HepG2 (cell line): ENCODE results near the gene VEZF1. TPM values are rescaled to one million over a fixed set of nuclear protein-coding genes. Genes with fewer than 3 reads are reported as not detected.

Source experiments
- SCMH1 ChIP-seq: sonication (generic); formaldehyde crosslinking; IDR thresholded peaks from 2 replicates; pipeline ENCODE4 v1.9.0; 2021; ENCODE audit warnings: missing genetic modification reagents, mild to moderate bottlenecking, borderline replicate concordance
- SIX4 ChIP-seq: sonication (generic); formaldehyde crosslinking; IDR thresholded peaks from 2 replicates; pipeline ENCODE4 v1.4.0; 2020; ENCODE audit warnings: missing genetic modification reagents
- ZBTB25 ChIP-seq: IDR thresholded peaks from 2 replicates; pipeline ENCODE4 v1.6.1; 2018; ENCODE audit warnings: missing genetic modification reagents
- ZBTB49 ChIP-seq: sonication (generic); formaldehyde crosslinking; IDR thresholded peaks from 2 replicates; pipeline ENCODE4 v1.4.0; 2020; ENCODE audit warnings: missing genetic modification reagents, borderline replicate concordance
- ZSCAN30 ChIP-seq: sonication (generic); formaldehyde crosslinking; IDR thresholded peaks from 2 replicates; pipeline ENCODE4 v1.5.0; 2020; ENCODE audit warnings: mild to moderate bottlenecking, missing genetic modification reagents
- polyA plus RNA-seq, 8 experiments: library from polyadenylated mRNA; depleted of rRNA in 3 of 8; stranded (reverse) in 7 of 8; unstranded in 1 of 8; fragments of >200 nt; fragmentation: Illumina TruSeq in 4 of 8; extraction: Trizol in 4 of 8; gene quantifications; 2 replicates each; pipeline versions ENCODE4 v1.2.1 to v1.2.3, GENCODE V29; 2011 to 2016; ENCODE audit warnings: low read depth in 4 of 8, missing spikeins in 1 of 8, mixed read lengths in 1 of 8; ENCODE audit not compliant: insufficient read depth in 1 of 8
- total RNA-seq, 5 experiments: library from RNA; depleted of rRNA; stranded (reverse); fragments of >200 nt; fragmentation: Illumina TruSeq; extraction: Trizol; gene quantifications; 2 replicates each; pipeline ENCODE4 v1.2.3, GENCODE V29; 2016; ENCODE audit warnings: low read depth in 1 of 5
- TF ChIP-seq, protein P1 (sequence below): sonication (generic); formaldehyde crosslinking; IDR thresholded peaks from 2 replicates; pipeline ENCODE4 v1.4.0; 2020; ENCODE audit warnings: missing genetic modification reagents, borderline replicate concordance
- TF ChIP-seq, protein P2 (sequence below): sonication (generic); formaldehyde crosslinking; IDR thresholded peaks from 2 replicates; pipeline ENCODE4 v1.4.0; 2020; ENCODE audit warnings: mild to moderate bottlenecking, missing genetic modification reagents
- TF ChIP-seq, protein P3 (sequence below): sonication (generic); formaldehyde crosslinking; IDR thresholded peaks from 2 replicates; pipeline ENCODE4 v1.4.0; 2020; ENCODE audit warnings: missing genetic modification reagents

The VEZF1 gene
- total and polyA plus RNA-seq, 2 of the 13 experiments (the other 11 are each of a cell fraction or from before 2014, with no cell fraction given), result 45.9 to 49.7 TPM

DNA sequence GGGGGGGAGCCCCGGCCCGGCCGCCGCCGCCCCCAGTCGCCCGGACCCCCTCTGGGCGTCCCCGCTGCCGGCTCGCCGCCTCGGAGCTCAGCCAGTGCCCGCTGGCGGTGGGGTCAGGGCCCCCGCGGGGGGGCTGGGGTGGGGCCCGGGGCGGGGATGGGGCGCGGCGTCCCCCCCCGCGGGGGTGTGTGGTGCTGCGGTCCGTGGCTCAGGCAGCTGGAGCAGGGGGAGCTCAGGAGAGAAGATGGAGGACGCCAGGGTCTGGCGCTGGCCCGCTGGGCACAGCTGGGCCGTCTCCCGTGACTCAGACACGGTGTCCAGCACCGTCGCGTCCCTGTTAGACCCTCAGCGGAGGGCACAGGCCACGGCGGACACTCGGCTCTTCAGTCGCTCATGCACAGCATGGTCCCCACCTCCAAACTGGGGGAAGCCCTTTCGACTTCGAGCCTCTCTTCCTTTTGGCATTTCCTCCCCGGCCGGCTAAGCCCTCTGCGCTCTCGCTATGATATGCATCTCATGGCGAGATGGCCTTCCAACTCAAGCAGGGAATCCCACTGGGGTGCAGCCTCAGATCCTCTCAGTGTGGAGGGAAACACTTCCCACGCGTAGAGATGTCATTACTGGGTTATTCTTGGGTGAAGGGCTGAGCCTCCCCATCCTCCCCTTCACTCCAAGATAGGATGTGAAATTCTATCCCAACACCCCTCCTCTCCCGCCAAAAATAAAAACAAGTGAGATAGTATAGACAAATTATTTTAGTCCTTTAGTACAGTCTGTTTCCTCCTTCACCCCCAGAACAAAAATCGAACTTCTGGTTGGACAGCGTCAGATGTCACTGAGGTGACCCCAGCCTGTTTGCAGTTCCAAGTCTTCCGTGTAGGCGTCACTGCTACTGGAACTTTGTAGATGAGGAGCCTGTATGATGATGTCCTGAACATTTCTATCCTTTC, 522 bp upstream of the VEZF1 start (continued):
- TF ChIP-seq ZBTB25 (no peak; the same call in none of the 2 replicates), SIX4 (CRISPR knock-in tag) (no peak), SCMH1 (CRISPR knock-in tag) (no peak), ZBTB49 (no peak), ZSCAN30 (CRISPR knock-in tag) (no peak)
- TF ChIP-seq, protein P1, sequence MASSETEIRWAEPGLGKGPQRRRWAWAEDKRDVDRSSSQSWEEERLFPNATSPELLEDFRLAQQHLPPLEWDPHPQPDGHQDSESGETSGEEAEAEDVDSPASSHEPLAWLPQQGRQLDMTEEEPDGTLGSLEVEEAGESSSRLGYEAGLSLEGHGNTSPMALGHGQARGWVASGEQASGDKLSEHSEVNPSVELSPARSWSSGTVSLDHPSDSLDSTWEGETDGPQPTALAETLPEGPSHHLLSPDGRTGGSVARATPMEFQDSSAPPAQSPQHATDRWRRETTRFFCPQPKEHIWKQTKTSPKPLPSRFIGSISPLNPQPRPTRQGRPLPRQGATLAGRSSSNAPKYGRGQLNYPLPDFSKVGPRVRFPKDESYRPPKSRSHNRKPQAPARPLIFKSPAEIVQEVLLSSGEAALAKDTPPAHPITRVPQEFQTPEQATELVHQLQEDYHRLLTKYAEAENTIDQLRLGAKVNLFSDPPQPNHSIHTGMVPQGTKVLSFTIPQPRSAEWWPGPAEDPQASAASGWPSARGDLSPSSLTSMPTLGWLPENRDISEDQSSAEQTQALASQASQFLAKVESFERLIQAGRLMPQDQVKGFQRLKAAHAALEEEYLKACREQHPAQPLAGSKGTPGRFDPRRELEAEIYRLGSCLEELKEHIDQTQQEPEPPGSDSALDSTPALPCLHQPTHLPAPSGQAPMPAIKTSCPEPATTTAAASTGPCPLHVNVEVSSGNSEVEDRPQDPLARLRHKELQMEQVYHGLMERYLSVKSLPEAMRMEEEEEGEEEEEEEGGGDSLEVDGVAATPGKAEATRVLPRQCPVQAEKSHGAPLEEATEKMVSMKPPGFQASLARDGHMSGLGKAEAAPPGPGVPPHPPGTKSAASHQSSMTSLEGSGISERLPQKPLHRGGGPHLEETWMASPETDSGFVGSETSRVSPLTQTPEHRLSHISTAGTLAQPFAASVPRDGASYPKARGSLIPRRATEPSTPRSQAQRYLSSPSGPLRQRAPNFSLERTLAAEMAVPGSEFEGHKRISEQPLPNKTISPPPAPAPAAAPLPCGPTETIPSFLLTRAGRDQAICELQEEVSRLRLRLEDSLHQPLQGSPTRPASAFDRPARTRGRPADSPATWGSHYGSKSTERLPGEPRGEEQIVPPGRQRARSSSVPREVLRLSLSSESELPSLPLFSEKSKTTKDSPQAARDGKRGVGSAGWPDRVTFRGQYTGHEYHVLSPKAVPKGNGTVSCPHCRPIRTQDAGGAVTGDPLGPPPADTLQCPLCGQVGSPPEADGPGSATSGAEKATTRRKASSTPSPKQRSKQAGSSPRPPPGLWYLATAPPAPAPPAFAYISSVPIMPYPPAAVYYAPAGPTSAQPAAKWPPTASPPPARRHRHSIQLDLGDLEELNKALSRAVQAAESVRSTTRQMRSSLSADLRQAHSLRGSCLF (CRISPR knock-in tag), result no peak
- TF ChIP-seq, protein P2, sequence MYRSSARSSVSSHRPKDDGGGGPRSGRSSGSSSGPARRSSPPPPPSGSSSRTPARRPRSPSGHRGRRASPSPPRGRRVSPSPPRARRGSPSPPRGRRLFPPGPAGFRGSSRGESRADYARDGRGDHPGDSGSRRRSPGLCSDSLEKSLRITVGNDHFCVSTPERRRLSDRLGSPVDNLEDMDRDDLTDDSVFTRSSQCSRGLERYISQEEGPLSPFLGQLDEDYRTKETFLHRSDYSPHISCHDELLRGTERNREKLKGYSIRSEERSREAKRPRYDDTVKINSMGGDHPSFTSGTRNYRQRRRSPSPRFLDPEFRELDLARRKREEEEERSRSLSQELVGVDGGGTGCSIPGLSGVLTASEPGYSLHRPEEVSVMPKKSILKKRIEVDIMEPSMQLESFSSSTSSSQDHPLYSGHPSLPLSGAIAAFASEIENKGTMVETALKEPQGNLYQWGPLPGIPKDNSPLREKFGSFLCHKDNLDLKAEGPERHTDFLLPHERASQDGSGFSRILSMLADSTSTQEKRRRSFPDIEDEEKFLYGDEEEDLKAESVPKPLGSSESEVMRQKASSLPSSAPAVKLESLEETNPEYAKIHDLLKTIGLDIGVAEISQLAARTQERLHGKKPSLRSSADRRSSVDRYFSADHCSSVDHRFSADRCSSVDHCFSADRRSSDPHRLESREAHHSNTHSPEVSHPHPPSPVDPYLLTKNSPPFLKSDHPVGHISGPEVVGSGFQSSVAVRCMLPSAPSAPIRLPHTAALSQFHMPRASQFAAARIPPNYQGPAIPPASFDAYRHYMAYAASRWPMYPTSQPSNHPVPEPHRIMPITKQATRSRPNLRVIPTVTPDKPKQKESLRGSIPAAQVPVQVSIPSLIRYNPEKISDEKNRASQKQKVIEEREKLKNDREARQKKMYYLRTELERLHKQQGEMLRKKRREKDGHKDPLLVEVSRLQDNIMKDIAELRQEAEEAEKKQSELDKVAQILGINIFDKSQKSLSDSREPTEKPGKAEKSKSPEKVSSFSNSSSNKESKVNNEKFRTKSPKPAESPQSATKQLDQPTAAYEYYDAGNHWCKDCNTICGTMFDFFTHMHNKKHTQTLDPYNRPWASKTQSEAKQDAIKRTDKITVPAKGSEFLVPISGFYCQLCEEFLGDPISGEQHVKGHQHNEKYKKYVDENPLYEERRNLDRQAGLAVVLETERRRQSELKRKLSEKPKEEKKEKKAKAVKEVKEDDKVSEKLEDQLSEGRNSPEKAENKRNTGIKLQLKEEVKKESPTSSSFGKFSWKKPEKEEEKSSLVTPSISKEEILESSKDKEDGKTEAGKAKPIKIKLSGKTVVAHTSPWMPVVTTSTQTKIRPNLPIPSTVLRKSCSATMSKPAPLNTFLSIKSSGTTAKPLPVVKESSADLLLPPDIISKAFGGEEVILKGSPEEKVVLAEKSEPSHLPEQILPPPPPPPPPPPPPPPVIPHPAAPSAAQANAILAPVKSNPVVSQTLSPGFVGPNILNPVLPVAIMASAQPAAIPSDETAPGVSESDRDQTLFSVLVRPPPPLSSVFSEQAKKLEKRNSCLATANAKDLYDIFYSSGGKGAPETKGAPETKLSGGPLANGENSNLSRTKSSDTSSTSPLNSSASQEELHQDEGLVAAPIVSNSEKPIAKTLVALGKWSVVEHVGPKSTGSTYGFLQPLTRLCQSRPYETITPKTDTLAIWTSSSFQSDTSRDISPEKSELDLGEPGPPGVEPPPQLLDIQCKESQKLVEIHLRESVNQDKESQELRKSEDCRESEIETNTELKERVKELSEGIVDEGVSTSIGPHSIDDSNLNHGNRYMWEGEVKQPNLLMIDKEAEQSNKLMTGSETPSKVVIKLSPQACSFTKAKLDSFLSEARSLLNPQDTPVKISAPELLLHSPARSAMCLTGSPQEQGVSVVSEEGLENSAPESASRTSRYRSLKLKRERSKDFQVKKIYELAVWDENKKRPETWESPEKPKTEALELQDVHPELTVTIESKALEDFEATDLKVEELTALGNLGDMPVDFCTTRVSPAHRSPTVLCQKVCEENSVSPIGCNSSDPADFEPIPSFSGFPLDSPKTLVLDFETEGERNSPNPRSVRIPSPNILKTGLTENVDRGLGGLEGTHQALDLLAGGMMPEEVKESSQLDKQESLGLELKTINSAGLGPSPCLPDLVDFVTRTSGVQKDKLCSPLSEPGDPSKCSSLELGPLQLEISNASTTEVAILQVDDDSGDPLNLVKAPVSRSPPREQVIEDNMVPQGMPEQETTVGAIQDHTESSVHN (CRISPR knock-in tag), result peak; percentile 83
- TF ChIP-seq, protein P3, sequence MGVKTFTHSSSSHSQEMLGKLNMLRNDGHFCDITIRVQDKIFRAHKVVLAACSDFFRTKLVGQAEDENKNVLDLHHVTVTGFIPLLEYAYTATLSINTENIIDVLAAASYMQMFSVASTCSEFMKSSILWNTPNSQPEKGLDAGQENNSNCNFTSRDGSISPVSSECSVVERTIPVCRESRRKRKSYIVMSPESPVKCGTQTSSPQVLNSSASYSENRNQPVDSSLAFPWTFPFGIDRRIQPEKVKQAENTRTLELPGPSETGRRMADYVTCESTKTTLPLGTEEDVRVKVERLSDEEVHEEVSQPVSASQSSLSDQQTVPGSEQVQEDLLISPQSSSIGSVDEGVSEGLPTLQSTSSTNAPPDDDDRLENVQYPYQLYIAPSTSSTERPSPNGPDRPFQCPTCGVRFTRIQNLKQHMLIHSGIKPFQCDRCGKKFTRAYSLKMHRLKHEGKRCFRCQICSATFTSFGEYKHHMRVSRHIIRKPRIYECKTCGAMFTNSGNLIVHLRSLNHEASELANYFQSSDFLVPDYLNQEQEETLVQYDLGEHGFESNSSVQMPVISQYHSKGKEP (CRISPR knock-in tag), result no peak
